ENCODE results near the gene NAPG.
A peak's percentile ranks its signal among the peaks of the same experiment; 100 is the strongest.
"Not testable (repeated sequence)": the region's sequence is repeated elsewhere in the genome, so short reads cannot be mapped to it uniquely, and the experiment has no call there.

Gene NAPG

GRCh38 chr18:10557085-10557677, 31.4 kb downstream of the NAPG start:
- DNase-seq = no peak

GRCh38 chr18:10558243-10558966, 32.6 kb downstream of the NAPG start:
- DNase-seq = no peak

- DNase-seq = no peak
These were observed 33.1 kb downstream of the NAPG start for GRCh38 chr18:10558967-10559298.

GRCh38 chr18:10559553-10560451, 34.0 kb downstream of the NAPG start:
- DNase-seq = peak; percentile 8

- peak; percentile 54 for DNase-seq
These were observed 34.7 kb downstream of the NAPG start for GRCh38 chr18:10560452-10561045.

DNA sequence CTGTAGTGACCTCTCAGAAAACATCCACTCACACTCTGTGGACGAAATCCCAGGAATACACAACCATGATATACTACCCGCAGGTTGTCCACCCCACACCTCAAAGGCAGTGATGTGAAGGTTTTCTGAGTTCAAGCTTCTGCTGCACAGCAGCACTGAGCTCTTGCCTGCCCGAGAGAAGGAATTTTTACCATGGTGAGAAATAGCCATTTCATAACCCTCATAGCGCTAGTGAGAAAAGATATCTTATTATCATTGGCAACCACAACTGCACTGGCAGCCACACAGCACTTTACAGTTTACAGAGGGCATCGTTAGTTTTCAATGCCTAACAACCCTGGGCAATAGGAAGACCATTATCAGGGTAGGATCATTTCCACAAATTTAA, 36.9 kb downstream of the NAPG start:
- DNase-seq = no peak

- DNase-seq = no peak
These were observed 38.1 kb downstream of the NAPG start for GRCh38 chr18:10563886-10564285.

GRCh38 chr18:10564975-10565773, 39.3 kb downstream of the NAPG start:
- DNase-seq = no peak

GRCh38 chr18:10565835-10566234, 40.0 kb downstream of the NAPG start:
- no peak for DNase-seq

DNA sequence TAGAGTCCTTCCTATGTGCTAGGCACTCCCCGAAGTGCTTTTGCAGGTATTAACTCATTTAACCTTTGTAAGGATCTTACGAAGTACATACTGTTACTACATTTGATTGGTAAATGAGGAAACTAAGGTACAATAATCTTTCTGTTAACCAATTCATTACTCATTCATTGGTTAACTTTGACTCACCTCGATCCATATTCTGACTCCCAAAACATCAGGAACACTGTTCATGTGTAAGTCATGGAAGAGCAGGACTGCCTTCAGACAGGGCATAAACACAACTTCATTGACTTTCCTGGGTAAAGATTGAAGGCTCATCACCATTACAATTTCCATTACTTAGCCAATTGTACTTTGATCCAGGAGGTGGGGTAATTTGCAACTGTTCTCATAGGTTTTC, 40.6 kb downstream of the NAPG start:
- DNase-seq = no peak

- DNase-seq = not testable (repeated sequence)
These were observed 44.1 kb downstream of the NAPG start for GRCh38 chr18:10569941-10570340.

GRCh38 chr18:10570622-10571021, 44.8 kb downstream of the NAPG start:
- no peak for DNase-seq

DNA sequence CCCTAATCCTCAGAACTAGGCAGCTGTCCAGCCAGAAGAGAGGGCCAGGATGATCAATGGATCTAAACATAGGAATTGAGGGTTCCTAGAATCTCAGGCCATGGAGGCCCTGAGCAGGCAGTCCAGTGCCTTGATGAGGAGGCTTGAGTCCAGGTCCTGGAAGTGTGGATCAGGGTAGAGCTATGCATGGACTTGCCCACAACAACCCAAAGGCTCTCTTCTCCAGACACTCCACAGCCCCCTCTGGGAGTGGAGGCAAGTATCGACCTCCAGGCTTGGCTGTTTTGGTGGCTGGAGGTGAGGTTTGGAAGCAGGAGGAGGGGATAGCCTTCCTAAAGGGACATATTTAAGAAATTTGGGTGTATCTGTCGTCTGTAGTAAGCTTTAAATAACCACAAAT, 45.7 kb downstream of the NAPG start:
- DNase-seq = no peak

- not testable (repeated sequence) for DNase-seq
These were observed 47.4 kb downstream of the NAPG start for GRCh38 chr18:10573261-10573660.

GRCh38 chr18:10574412-10574811, 48.6 kb downstream of the NAPG start:
- not testable (repeated sequence) for DNase-seq

DNA sequence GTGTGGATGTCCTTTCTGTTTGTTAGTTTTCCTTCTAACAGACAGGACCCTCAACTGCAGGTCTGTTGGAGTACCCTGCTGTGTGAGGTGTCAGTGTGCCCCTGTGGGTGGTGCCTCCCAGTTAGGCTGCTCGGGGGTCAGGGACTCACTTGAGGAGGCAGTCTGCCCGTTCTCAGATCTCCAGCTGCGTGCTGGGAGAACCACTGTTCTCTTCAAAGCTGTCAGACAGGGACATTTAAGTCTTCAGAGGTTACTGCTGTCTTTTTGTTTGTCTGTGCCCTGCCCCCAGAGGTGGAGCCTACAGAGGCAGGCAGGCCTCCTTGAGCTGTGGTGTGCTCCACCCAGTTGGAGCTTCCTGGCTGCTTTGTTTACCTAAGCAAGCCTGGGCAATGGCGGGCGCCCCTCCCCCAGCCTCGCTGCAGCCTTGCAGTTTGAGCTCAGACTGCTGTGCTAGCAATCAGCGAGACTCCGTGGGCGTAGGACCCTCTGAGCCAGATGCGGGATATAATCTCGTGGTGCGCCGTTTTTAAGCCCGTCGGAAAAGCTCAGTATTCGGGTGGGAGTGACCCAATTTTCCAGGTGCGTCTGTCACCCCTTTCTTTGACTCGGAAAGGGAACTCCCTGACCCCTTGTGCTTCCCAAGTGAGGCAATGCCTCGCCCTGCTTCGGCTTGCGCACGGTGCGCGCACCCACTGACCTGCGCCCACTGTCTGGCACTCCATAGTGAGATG, 52.2 kb downstream of the NAPG start:
- not testable (repeated sequence) for DNase-seq

DNA sequence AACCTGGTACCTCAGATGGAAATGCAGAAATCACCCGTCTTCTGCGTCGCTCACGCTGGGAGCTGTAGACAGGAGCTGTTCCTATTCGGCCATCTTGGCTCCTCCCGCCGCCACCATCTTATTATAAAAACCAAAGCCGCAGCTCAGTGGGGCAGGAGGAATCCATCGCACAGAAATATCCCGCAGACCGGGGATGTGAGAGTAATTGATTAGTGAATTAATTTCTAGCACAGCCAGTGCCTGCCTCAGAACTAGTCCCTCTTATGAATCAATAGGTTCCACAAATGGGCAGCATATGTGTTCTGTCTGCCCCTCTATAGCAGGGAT, 52.7 kb downstream of the NAPG start:
- DNase-seq = not testable (repeated sequence)

DNA sequence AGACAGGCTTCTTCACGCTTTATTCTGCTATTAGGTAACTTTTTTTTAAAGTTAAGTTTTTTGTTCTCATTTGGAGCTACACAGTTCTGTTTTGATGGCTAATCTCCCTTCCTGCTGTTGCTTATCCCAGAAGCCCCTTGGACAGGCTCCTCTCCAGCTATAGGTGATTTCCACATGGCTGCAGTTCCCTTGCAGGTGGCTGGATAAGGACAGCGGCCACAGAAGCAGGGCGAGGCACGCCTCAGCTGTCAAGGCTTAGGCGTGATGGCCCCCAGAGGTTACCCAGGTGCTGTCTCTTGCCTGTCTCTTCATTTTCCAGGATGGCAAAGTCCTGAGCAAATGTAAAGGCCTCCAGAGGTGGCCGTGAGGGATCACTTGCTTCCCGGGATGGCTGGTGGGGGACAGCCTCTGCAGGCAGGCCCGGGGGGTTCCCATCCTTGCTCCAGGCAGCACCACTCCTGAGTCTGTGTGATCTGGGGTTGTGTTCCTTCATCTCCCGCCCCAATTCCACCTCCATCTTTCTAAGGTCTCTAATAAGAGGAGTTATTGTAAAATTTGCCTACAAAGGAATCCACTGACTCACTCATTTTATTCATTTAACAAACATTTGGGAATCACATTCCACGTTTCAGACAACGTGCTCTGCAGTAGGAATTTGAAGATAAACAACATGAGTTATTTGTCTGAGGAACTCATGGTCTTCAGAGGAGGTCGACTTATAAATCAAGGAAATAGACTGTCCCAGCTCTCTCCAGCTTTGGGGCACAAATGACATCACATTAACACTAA, 53.4 kb downstream of the NAPG start:
- no peak for DNase-seq

DNA sequence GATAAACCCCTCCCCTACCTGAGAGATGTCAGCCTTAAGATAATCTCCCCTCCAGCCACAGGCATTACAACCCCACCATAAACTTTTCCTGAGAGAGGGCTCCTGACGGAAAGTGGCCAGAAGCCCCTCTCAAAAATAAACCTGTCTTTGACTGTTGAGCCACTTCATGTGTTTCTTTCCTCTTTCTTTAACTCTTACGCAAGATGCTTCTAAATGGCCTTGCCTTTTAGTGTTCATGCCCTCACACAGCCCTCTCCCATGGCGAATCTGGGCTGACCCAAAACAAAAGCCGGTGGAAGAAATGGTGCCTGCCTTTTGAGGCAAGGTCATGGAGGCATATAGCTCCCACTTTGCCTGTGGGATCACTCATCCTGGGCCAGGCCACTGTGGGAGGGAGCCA, 54.4 kb downstream of the NAPG start:
- DNase-seq = no peak

DNA sequence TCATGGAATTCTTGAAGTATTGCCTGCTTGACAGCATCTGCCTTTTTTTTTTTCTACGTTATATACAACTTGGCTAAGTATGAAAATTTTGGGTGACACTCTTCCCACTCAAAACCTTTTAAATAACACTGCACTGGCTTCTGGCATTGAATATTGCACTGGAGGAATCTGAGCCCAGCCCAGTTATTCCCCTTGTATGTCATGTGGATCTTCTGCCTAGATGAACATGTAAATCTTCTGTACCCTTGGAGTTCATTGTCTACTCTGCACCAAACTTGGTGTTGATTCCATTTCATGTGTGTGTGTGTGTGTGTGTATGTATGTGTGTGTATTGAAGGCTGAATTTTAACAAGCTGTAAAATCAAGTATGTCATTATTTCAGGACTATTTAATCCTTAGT, 59.4 kb downstream of the NAPG start:
- no peak for DNase-seq

DNA sequence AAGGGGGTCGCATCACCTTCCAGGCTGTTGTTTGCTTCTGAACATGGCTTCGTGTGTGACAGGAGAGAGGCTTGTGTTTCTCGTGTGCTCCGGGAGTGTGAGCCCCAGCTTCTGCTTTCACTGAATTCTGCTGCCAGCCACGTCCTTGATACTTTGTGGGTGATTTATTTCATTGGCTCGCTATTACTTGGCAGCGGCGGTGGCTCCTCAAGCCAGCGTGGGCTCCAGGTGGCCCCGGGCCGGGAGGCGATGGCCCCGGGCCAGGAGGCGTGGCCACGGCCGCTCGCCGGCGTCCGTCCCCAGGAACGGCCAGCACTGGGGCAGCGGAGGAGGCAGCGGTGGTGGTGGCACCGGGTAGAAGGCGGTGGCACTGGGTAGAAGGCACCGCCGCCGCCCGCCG, 63.1 kb downstream of the NAPG start:
- no peak for DNase-seq

All from stimulated activated CD4-positive, alpha-beta T cell treated with anti-CD3 and anti-CD28 coated beads, Interleukin-4, amount 100 ng/mL, for 1 hour (primary cell).